ENCODE data around the gene ALKBH1.
"Not testable (repeated sequence)": the region's sequence is repeated elsewhere in the genome, so short reads cannot be mapped to it uniquely, and the experiment has no call there.

ALKBH1 gene

GRCh38 chr14:77673193-77673592, 34.6 kb downstream of the ALKBH1 start:
- DNase-seq = no peak

GRCh38 chr14:77667331-77667730, 40.5 kb downstream of the ALKBH1 start:
- DNase-seq = no peak

GRCh38 chr14:77663293-77663692, 44.5 kb downstream of the ALKBH1 start:
- peak; percentile 89 for DNase-seq

- not testable (repeated sequence) for DNase-seq
Measured at GRCh38 chr14:77661562-77661961, 46.3 kb downstream of the ALKBH1 start.

GRCh38 chr14:77660754-77661153, 47.1 kb downstream of the ALKBH1 start:
- no peak for DNase-seq

- no peak for DNase-seq
Measured at GRCh38 chr14:77659831-77660230, 48.0 kb downstream of the ALKBH1 start.

GRCh38 chr14:77657280-77657679, 50.5 kb downstream of the ALKBH1 start:
- DNase-seq = no peak

- DNase-seq = no peak
Measured at GRCh38 chr14:77654001-77654441, 53.8 kb downstream of the ALKBH1 start.

GRCh38 chr14:77649326-77649725, 58.5 kb downstream of the ALKBH1 start:
- DNase-seq = peak; percentile 37

- DNase-seq = no peak
Measured at GRCh38 chr14:77648520-77649200, 59.2 kb downstream of the ALKBH1 start.

- DNase-seq = peak; percentile 37
Measured at GRCh38 chr14:77647853-77648252, 60.0 kb downstream of the ALKBH1 start.

GRCh38 chr14:77646907-77647306, 60.9 kb downstream of the ALKBH1 start:
- DNase-seq = no peak

GRCh38 chr14:77645520-77646230, 62.1 kb downstream of the ALKBH1 start:
- peak; percentile 72 for DNase-seq

- no peak for DNase-seq
Measured at GRCh38 chr14:77642407-77642806, 65.4 kb downstream of the ALKBH1 start.

- no peak for DNase-seq
Measured at GRCh38 chr14:77641534-77642341, 66.1 kb downstream of the ALKBH1 start.

- DNase-seq = peak; percentile 27
Measured at GRCh38 chr14:77640756-77641533, 66.9 kb downstream of the ALKBH1 start.

- DNase-seq = peak; percentile 97
Measured at GRCh38 chr14:77638771-77639171, 69.1 kb downstream of the ALKBH1 start.

GRCh38 chr14:77635869-77636268, 72.0 kb downstream of the ALKBH1 start:
- DNase-seq = not testable (repeated sequence)

- DNase-seq = not testable (repeated sequence)
Measured at GRCh38 chr14:77635466-77635865, 72.4 kb downstream of the ALKBH1 start.

- no peak for DNase-seq
Measured at GRCh38 chr14:77630111-77630510, 77.7 kb downstream of the ALKBH1 start.

- no peak for DNase-seq
Measured at GRCh38 chr14:77625360-77625759, 82.5 kb downstream of the ALKBH1 start.

- DNase-seq = no peak
Measured at GRCh38 chr14:77623201-77623600, 84.6 kb downstream of the ALKBH1 start.

All from NCI-H226 (cell line).